ENCODE measurements around the gene SPATS2L.

- TF ChIP-seq EZH2 (optimal IDR thresholded peaks at IDR 0.05; ENCODE audit: low read depth, low read length): no peak
- TF ChIP-seq, protein P1, sequence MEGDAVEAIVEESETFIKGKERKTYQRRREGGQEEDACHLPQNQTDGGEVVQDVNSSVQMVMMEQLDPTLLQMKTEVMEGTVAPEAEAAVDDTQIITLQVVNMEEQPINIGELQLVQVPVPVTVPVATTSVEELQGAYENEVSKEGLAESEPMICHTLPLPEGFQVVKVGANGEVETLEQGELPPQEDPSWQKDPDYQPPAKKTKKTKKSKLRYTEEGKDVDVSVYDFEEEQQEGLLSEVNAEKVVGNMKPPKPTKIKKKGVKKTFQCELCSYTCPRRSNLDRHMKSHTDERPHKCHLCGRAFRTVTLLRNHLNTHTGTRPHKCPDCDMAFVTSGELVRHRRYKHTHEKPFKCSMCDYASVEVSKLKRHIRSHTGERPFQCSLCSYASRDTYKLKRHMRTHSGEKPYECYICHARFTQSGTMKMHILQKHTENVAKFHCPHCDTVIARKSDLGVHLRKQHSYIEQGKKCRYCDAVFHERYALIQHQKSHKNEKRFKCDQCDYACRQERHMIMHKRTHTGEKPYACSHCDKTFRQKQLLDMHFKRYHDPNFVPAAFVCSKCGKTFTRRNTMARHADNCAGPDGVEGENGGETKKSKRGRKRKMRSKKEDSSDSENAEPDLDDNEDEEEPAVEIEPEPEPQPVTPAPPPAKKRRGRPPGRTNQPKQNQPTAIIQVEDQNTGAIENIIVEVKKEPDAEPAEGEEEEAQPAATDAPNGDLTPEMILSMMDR (IDR thresholded peaks at IDR 0.05; ENCODE audit: low read length): no peak
These were observed 72.3 kb downstream of the SPATS2L start for GRCh38 chr2:200378652-200379290.

Measured in MM.1S (cell line).